GM12873 (cell line): ENCODE data around the gene GSDMA.

Experiments used
- TF ChIP-seq, protein P1 (sequence below): IDR thresholded peaks from 2 replicates; pipeline ENCODE4 v1.5.1; 2012; ENCODE audit warnings: low read depth, mild to moderate bottlenecking, moderate library complexity, low read length, control low read depth; ENCODE audit not compliant: insufficient read depth; ENCODE audit errors: missing control alignments

GSDMA gene, protein sequence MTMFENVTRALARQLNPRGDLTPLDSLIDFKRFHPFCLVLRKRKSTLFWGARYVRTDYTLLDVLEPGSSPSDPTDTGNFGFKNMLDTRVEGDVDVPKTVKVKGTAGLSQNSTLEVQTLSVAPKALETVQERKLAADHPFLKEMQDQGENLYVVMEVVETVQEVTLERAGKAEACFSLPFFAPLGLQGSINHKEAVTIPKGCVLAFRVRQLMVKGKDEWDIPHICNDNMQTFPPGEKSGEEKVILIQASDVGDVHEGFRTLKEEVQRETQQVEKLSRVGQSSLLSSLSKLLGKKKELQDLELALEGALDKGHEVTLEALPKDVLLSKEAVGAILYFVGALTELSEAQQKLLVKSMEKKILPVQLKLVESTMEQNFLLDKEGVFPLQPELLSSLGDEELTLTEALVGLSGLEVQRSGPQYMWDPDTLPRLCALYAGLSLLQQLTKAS

DNA sequence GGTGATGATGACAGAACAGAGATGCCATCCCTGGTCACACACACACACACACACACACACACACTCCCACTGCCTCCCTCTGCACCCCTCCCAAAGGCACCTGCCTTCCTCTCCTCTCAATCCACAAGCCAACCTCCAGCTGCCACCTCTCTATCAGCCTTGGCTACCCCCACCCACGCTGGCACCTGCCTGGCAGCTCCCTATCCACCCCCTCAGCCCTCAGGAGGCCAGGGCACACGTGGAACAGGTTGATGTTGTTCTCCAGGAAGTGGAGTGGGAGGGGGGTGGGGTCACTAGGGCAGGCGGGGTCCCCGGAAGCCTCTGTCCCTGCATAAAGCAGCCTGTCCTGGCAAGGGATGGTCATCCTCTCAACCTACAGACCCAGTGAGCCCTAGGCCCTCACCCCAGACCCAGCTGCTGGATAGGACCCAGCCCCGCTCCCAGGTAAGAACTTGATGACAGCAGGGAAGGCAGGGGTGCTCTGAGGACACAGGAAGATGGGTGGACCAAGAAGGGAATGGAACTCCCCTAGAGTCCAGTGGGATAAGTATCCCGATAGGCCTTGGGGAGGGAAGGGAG lies at the start of gene GSDMA:
Gene GSDMA (plus strand): TSS at position 363 of the 579 bp plus-strand sequence. CDS start 2,684 bp downstream, outside the sequence.
- TF ChIP-seq, protein P1, sequence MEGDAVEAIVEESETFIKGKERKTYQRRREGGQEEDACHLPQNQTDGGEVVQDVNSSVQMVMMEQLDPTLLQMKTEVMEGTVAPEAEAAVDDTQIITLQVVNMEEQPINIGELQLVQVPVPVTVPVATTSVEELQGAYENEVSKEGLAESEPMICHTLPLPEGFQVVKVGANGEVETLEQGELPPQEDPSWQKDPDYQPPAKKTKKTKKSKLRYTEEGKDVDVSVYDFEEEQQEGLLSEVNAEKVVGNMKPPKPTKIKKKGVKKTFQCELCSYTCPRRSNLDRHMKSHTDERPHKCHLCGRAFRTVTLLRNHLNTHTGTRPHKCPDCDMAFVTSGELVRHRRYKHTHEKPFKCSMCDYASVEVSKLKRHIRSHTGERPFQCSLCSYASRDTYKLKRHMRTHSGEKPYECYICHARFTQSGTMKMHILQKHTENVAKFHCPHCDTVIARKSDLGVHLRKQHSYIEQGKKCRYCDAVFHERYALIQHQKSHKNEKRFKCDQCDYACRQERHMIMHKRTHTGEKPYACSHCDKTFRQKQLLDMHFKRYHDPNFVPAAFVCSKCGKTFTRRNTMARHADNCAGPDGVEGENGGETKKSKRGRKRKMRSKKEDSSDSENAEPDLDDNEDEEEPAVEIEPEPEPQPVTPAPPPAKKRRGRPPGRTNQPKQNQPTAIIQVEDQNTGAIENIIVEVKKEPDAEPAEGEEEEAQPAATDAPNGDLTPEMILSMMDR: no peak

DNA sequence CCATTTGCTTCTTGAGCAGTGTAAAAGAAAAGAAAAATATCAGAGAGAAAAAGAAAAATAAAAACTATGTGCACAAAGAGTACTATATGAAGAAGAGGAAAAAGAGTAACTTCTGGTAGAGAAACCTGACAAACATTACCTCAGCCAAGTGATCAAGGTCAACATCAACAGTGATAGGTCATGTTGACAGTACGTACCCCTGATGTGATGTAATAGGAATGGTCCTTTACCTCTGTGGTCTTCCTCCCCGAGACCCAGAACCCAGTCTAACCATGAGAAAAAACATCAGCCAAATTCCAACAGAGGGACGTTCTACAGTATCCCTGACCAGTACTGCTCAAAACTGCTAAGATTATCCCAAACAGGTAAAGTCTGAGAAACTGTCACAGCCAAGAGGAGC lies 48.8 kb upstream of the GSDMA start:
- TF ChIP-seq, protein P1: no peak

DNA sequence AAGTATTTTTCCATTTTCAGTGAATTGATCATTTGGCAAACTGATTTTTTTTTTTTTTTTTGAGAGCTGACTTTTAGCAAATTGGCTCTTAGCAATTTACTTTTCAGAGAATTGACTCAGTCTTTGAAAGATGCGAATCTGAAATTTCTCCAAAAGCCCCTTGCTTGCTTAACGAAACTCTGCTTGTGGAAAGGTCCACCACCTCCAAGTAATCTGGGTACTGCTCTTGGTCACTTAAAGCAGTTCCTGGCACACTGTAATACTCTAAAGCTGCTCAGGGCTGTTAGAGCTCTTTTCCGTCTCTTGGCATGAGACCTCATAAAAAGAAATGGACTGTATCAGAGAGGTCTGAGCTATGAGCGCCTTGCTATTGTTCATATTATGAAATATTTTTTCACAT lies 47.2 kb upstream of the GSDMA start:
- TF ChIP-seq, protein P1: no peak

DNA sequence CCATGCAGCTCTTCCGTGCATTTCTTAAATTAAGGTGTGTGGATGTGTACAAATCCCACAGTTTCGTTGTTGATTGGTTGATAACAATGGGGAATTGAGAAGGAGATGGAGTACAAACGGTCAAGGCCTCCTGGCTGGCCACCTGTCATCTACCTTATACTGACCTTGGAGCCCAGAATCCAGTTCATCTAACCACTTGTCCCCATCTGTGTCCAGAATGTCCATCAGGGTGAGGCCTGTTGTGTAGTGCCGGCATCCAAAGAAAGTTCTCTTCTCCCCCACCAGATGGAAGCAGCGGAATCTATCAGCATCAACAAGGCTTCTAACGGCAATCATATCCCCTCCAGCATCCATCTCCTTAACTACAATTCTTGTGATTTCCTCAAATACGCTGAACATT lies 45.9 kb upstream of the GSDMA start:
- TF ChIP-seq, protein P1: peak; percentile 12

DNA sequence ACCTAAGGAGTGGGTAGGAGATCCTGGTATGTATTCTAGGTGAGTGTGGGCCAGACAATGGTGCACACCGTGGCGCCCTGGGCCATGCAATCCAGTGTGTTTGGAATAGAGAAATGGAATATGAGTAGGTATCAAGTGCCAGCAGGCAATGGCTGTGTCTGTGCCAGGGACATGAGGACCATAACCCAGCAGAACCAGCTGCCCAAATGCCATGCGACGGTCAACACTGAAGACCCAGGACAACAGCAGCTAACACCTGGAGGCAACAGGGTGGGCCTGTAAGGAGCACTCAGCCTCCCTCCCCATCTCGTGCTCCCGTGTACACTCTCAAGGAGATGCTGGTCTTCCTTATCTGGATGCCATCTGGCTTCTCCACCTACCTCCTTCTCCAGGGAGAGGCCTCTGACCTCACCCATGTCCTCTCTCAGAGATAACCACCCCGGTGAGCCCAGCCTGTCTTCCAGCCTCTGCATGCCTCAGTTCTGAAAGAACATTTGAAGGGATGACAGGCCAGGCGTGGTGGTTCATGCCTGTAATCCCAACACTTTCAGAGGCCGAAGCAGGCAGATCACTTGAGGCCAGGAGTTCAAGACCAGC lies 43.6 kb upstream of the GSDMA start:
- TF ChIP-seq, protein P1: no peak

DNA sequence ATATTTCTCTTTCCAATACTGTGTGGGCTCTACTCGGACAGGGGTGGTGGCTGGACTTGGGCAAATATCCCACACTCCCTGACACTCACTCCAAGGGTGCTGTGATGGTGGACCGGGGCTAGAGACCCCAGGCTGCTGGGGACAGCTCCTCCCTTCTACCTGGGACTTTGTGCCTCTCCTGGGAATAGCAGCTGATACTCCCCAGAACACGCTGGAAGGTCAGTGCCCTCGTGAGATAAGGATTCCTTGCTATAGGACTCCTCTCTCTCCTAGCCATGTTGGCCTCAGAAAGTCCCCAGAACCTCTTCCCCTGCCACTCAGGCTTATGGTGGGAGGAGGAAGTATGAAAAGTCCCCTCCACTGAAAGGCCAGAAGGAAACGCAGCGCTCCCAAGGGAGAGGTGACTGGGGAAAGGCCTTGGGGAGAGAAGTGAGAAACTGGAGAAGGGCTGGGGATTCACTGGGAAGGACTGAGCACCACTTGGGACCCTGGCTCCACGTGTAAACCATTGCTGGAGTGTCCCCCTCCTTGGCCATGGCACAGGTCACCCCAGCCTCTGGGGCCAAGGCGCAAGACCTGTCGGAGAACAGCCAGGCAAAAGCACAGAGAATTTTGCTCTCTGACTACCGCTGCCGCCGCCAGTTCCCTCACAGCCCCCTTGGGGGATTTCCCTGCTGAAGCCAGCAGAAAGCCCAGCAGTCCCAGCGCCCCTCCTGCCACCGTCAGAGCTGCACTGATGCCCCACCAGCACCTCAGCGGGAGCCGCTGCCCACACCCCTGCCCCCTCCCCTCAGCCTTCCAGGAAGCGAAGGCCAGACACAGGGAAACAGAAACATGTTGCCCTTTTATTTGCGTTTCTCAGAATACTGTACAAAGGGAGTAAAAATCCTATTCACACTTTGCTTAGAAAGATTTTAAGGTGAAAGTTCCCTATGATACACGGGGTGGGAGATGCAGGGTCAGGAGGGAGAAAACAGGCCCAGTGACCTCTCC lies 42.3 kb upstream of the GSDMA start:
- TF ChIP-seq, protein P1: no peak
